ENCODE results near the gene PRPF6.

The PRPF6 gene

DNA sequence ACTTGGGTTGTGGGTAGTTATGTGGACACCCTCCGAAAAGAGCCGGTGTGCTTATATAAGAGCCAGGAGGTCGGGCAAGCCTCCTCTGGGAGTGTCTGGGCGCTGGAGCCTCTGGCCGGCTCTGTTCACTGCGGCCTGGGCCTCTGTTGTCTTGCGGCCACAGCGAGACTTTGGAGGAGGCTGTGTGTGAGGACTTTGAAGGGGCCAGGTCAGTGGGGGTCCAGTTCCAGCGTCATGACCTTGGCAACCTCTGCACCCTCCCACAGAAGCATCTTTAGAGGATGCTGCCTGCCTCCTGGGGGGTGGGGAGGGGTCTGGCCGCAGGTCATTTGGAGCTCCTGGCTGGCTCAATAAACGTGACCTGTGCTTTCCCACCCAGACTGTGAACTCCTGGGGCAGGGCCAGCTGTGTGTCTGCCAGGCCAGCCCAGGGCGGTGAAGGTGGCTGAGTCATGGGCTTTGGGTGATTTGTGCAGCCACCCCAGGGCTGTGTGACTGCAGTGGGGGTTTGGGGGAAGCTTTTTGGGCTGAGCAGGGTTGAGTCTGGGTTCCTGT is 83.3 kb downstream of the PRPF6 start:
- no peak for DNase-seq (ENCODE audit: low read depth, low spot score)

DNA sequence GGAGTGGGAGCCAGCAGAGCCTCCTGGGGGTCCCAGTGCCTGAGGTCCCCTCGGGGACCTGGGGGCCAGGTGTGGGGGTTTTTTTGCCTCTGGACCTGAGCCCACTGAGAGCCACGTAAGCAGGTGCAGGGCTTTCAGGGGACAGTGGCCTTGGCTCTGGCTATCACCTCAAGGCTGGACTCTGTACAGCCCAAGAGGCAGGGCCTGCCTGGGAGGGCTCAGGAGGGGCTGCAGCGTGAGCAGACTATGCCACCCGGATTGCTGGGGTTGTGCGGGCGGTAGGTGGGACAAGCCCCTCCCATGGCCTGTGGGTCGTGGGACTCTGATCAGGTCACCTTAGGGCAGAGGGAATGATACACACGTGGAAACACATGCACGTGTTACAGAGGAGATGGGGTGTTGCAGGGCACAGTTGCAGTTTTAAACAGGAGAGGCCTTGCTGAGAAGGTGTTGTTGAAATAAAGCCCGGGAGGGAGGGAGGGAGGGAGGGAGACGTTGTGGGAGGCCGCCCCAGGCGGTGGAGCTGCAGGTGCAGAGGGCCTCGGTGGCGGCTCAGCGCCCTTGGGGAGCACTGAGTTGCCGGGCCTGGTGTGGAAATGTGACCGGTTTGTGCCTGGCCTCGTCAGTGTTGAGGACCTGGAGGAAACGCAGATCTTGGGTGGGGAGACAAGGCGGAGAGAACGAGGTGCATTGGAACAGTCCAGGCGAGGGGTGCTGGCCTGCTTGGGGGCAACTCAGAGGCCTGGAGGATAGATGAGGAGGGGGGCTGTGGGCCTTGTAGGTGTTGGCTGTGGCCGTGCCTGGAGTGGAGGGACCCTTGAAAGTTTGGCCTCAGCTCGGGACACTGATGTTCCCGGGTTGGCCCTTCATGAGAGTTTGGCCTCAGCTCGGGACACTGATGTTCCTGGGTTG is 84.4 kb downstream of the PRPF6 start:
- DNase-seq (ENCODE audit: low read depth, low spot score): no peak

DNA sequence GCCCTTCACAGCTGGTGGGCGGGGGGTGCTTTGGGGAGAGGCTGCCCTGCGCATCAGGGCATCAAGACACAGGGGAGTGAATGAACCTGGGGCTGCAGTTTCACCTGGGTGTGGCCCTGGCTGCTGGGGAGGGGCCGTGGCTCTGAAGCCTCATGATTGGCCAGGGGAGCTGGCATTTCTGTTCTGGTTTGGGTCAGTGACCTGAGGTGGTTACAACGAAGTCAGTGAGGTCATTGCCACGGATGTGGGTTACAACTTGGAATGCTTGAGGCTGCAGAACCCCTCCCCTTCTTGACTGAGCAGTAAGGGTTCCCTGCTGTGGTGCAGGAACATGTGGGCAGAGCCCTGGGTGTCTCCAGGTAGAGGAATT is 85.0 kb downstream of the PRPF6 start:
- DNase-seq (ENCODE audit: low read depth, low spot score): no peak

DNA sequence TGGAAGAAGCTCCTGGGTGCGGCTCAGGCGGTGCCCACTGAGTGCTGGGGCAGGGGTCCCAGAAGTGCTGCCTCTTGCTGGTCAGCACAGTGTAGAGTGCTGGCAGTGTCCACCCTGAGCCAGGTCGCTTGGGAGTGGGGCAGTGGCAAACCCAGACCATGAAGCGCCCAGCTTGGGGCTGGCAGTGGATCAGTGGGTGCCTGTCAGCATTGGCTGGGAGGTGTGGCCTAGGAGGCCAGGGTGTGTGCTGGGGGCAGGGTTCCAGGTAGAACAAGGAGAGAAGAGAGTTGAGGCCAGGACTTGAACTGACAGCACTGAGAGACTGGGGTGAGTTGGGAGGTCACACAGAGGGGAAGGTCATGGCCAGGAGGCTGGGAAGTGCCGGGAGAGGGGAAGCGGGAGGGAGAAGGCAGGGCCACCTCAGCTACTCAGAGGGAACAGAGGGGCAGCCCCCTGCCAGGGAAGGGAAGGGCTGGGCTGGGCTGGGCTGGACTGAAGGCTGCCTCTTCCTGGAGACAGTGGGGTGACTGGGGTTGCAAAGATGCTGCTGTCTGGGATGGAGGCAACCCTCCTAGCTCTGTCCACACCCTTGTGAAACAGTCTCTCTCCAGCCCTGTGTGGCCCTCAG is 86.2 kb downstream of the PRPF6 start:
- DNase-seq (ENCODE audit: low read depth, low spot score): no peak

DNA sequence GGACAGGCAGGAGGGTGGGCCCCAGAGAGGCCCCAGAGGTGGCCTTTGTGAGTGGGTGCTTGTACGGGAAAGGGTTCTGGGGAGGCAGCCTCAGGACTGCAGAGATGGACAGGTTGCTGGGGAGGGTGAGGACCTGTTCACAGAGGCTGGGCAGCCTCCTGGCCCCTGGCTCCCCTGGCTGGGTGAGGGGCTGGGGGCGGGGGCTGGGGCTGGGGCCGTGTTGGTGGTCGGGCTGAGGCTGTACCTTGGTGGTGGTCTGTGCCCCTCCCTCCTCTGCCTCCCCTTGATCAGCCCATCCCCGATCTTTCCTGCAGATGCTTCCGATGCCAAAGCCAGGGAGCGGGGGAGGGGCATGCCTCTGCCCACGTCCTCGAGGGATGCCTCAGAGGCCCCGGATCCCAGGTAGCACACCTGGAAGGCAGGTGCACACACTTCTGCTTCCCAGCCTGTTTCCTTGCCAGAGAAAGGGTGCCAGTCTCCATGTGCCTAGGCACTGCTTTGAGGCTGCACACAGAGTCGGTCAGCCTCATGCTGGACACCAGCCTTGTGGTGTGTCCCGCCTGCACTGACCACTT is 86.9 kb downstream of the PRPF6 start:
- DNase-seq (ENCODE audit: low read depth, low spot score): no peak

DNA sequence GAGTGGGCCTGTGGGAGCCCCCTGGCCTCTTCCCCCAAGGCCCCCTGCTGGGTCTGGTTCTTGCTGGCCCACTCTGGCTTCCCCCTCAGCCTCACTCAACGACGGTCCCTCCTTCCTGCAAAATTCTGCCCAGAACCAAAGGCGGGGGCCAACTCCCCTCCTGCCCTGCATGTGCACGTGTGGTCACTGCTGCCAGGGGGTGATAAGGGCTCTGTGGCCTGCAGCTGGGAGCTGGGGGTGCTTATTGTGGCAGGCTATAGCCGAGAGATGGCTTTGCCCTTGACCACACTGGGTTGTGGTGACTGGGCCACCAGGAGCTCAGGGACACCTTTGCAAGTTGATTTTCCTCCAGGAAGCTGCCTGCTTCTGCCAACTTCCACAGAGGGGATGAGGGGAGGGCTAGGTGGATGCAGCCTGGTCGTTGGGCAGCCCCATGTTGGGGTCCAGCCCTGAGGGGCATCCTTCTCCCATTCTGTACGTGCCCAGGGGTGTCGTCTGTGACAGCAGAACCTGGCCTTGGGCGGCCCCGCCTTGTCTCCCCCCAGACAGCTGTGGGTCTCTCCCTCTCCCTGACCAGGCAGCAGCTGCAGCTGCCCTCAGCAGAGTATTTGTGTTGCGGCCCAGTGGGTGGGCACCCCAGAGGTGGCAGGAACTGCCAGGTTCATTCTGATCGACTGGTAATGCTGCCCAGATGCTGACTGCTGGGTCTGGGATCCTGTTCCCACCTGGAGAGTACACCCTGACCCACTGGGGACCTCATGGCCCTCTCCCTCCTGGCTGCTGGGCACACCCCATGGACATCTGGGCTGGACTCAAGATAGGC is 87.7 kb downstream of the PRPF6 start:
- no peak for DNase-seq (ENCODE audit: low read depth, low spot score)

DNA sequence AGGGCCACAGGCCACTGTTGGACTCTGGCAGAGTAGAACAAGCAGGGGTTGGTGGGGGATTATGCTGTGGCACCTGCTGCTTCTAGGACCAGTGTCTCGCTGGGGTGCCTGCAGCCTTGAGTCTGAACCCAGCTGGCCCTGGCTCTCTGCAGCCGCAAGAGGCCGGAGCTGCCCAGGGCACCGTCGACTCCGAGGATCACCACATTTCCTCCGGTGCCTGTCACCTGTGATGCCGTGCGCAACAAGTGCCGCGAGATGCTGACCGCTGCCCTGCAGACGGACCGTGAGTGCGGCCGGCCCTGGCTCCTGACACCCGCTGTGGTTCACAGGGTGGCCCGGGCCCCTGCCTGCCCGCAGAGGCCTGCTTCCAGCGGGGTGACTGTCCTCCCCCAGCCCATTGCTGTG is 88.3 kb downstream of the PRPF6 start:
- DNase-seq (ENCODE audit: low read depth, low spot score): no peak

DNA sequence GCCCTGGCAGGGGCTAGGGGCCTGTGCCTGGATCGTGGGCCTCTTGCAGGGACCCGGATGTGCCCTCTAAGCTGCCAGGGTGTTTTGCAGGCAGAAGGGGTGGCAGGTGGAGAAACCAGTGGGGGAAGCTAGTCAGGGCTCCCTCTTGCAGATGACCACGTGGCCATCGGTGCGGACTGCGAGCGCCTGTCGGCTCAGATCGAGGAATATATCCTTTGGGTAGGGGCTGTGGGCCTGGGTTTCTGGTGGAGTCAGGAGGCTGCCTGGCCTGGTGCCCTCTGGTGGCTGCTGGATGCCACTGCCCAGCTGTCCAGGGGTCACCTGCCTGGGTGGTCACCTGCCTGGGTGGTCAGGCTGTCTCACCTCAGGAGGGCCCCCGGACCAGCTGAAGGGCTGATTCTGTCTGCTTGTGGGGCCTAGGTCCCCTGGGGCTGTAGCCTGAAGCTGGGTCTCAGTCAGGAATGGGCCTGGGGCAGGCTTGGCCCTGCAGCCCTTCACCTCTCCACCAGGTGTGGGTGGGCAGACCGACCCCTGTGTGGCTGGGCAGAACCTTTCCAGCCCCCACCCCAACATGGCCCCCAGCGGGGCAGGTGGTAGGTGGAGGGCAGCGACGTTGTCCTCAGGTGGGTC is 88.8 kb downstream of the PRPF6 start:
- no peak for DNase-seq (ENCODE audit: low read depth, low spot score)

DNA sequence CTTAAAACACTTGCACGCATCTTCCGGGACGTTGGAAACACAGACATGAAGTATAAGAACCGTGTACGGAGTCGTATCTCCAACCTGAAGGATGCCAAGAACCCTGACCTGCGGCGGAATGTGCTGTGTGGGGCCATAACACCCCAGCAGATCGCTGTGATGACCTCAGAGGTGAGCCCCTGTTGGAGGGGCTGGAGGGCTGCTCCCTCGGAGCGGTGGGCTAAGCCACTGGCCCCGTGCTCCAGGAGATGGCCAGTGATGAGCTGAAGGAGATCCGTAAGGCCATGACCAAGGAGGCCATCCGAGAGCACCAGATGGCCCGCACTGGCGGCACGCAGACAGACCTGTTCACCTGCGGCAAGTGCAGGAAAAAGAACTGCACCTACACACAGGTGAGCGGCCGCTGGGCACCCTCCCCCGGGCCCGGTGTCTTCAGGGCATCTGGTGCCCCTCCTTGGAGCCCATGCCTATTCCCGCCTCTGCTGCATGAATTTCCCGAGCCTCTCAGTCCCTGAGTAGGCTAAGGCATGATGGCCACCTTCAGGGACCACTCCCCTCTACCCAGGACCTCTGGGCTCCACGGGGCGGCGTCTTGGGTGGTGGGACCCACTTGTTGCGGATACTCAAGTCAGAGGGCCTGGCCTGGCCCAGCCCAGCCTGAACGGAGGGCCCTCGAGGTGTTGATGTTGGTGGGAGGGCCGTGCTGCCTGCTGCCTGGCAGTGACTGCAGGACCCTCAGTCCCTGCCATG is 89.5 kb downstream of the PRPF6 start:
- DNase-seq (ENCODE audit: low read depth, low spot score): no peak

DNA sequence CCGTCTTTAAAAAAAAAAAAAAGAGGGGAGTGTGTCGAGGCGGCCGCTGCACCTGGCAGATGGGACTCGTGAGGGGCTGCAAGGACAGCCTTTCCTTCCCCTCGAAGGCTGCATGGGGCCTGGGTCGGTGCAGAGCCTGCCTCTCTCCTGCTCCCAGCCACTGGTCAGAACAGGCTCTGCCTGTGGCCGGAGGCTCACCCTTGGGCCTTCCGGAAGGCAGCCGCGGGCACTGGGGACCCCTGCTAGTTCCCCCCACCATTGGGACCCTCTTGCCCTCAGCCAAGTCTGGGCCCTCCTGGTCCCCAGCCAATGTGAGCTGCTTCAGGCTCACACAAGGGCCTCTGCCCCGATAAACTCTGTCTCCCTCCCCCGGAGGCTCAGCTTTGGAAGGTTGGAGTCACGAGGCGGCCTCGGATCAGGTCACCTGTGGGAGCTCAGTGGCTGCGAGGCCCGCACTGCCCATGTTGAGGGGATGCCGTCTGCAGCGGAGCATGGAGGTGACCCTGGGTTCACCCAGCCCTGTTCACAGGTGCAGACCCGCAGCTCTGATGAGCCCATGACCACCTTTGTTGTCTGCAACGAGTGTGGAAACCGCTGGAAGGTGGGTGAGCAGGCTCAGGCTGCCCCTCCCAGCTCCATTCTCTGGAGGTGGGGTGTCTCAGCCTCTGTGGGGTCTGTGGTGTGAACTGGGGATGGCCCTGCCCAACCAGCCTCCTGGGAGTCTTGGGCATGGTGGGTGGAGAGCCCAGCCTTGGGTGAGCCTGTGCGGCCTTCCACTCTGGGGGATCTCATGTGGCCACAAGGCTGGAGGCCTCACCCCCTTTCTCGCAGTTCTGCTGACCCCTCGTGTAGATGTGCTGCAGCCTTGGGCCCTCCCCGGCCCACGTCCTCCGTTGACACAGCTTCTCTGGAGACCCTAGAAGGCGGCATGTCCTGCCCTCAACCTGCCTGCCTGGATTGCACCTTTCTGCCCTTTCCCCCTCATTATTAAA is 90.7 kb downstream of the PRPF6 start:
- no peak for DNase-seq (ENCODE audit: low read depth, low spot score)

DNA sequence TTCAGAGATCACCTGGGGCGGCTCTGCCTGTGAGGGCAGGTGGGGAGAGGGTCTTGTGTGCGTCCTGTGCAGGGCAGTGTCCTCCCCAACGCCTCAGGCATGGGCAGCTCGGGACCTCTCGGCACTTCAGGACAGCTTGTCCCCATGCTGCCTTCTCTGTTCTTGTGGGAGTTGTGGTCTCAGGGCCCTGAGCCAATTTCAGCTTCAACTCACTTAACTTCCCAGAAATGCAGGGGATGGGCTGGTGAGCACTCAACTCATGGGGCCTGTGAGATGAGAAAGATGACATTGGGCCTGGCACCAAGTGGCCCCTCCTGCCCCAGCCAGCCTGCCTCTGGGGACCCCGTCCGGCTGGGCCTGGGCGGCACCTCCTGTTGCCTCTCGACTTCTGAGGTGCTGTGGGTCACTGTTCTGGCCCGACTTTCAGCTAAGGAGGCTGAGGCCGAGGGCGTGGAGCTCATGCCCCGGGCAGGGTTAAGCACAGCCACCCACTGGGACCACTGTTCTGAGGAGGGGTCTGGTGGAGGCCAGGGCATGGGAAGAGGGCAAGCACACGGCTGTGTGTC is 91.6 kb downstream of the PRPF6 start:
- no peak for DNase-seq (ENCODE audit: low read depth, low spot score)

DNA sequence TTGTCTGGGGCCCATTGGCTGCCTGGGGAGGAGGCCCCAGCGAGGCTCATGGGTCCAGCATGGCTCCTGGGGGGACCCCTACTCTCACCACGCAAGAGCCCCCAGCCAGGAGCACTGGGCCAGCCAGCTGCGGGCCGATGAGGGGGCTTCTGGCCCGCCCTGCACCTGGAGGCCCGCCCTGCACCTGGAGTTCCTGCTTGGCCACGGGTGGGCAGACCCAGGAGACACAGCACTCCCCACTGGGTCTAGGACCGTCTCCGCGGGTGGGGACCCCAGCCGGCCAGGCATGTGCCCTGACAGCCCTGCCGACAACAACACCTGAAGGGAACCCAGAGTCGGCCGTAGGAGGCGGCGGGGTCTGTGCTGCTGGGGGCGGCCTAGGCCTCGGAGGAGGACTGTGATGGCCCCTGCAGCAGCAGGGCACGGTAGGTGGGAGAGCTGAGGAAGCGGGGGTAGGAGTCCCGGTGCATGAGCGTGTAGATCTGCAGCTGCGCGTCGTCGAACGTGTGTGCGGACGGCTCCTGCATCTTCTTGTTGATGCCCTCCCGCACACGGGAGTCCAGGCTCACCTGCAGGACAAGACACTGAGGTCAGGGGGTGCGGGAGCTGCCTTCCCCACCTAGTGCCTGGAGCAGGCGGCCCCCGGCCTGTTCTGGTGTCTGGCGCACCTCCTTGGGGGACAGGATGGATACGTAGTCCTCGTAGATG is 92.7 kb downstream of the PRPF6 start:
- no peak for DNase-seq (ENCODE audit: low read depth, low spot score)

DNA sequence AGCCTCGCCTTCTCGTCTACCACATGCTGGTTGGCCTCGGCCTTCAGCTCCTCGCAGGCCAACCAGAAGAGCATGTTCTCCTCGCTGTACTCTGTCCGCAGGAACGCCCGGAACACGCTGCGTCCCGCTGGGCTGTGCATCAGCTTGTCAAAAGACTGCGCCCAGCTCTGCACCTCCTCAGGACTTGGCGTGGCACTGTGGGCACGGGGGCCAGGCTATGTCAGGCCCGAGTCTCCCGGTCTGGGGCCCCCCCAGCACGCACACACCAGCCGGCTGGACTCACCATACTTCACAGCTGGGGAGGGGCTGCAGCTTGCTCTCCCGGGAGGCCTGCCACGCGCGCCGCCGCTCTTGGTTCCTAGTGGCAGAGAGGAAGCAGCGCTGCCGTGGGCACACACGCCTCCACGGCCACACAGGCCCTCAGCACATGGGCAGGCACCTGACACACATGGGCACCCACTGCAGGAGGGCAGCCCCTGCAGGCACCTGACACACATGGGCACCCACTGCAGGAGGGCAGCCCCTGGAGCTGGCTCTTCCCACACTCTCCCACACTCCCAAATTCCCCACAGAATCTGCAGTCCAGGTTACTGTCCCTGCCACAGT is 93.4 kb downstream of the PRPF6 start:
- DNase-seq (ENCODE audit: low read depth, low spot score): no peak

DNA sequence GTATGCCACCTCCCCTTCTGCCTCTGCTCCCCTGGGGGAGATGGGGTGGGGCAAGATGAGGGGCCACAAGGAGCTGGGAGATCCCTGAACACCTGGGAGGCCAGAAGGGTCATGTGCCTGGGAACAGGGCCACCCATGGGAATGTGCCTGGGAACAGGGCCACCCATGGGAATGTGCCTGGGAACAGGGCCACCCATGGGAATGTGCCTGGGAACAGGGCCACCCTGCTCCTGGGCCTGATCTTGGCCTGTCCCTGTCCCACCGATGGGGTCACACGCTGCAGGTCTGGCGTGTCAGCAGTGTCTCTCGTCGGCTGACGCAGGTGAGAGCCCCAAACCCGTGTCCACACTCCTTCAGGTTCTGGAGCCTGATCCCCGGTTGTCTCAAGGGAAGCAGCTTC is 94.0 kb downstream of the PRPF6 start:
- DNase-seq (ENCODE audit: low read depth, low spot score): no peak

DNA sequence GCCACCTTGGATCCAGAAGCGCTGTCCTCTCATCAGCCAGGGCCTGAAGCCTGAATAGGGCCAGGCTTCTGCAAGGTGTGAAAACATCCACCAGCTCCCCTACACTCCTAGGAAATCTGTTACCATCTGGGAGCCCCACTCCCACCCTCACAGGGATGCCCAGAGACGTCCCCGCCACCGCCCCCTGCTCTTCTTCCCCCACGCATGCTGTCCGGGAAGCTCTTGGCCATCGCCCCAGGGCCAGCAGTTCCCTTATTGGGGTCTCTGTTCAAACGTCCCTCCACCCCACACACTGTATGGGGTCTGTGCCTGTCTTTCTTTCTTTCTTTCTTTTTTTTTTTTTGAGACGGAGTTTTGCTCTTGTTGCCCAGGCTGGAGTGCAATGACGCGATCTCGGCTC is 94.6 kb downstream of the PRPF6 start:
- no peak for DNase-seq (ENCODE audit: low read depth, low spot score)

DNA sequence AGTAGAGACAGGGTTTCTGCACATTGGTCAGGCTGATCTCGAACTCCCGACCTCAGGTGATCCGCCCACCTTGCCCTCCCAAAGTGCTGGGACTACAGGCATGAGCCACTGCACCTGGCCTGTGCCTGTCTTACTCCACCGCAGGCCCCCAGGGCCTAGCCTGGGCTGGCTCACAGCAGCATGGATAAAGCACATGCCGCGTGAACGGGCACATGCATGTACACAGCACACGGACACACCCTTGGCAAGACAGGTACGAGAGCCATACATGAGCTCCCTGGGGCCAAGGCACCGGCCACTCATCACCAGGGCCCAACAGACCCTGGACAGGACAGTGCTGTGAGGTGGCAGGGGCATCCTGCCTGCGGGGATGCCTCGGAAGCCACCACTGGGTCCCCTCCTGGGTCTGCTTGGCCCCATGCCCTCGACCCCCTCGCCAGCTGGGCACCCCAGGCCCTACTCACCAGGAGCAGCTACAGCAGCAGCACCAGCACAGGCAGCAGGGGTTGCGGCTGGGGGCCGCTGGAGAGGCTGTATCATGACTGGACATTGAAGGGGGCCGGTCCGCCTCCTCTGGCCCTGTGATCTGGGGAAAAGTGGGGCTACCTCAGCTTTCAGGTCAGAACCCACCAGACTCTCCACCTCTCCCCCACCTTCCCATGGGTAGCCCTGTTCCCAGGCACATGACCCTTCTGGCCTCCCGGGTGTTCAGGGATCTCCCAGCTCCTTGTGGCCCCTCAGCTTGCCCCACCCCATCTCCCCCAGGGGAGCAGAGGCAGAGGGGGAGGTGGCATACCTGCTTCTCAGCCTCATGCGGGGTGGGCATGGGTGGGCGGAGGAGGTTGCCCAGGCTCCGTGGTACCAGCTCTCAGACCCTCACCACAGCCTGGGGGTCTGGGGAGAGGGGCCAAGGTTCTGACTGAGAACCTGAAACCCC is 95.4 kb downstream of the PRPF6 start:
- DNase-seq (ENCODE audit: low read depth, low spot score): no peak

DNA sequence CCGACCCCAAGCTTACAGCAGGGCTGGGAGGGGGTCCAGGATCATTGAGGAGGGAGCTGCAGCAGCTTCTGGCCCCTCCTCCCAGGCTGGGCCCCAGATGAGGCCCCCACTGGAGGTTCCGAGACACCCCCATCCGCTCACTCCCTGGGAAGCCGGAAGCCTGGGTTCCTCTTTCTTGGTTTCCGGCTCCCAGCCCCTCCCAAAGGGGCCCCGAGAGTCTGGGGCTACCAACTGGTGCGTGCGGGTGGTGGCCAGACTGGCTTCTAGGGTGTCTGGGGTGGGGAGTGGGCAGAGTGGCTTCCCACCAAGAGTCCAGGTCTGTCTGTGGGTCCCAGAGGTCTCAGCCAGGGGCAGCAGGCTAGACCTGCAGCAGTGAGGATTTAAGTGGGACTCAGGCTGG is 96.2 kb downstream of the PRPF6 start:
- DNase-seq (ENCODE audit: low read depth, low spot score): no peak
